C4-2B (cell line): ENCODE data around the gene FAM210A.

Experiments
- ZFX ChIP-seq: fragments of 450-650 bp; IDR thresholded peaks from 2 replicates; pipeline ENCODE4 v1.6.1; 2017
- TF ChIP-seq, protein P1 (sequence below): fragments of 450-650 bp; conservative IDR thresholded peaks from 2 replicates; pipeline ENCODE4 v1.5.1; 2017; ENCODE audit warnings: mild to moderate bottlenecking

DNA sequence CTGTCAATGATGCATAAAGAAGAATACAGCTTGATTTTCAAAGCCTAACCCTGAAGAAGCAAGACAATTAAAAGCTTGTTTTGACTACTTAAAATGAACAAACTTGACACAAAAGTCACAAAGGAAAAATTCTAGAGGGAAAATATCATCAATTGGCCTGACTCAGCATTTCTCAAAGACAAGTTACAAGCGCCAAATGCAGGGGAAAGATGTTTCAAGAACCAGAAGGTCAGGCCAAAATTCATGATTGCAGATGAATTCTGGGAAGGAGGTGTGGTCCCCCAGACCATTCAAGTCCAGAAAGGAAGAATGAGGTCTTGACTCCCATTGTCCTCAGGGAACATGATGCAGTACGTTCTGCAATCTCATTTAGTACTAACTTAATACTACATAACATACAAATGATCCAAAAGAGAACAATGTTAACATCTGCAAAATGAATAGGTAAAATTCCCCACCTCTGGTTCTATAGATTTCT, 64.5 kb downstream of the FAM210A start:
- no peak for TF ChIP-seq ZFX
- TF ChIP-seq, protein P1, sequence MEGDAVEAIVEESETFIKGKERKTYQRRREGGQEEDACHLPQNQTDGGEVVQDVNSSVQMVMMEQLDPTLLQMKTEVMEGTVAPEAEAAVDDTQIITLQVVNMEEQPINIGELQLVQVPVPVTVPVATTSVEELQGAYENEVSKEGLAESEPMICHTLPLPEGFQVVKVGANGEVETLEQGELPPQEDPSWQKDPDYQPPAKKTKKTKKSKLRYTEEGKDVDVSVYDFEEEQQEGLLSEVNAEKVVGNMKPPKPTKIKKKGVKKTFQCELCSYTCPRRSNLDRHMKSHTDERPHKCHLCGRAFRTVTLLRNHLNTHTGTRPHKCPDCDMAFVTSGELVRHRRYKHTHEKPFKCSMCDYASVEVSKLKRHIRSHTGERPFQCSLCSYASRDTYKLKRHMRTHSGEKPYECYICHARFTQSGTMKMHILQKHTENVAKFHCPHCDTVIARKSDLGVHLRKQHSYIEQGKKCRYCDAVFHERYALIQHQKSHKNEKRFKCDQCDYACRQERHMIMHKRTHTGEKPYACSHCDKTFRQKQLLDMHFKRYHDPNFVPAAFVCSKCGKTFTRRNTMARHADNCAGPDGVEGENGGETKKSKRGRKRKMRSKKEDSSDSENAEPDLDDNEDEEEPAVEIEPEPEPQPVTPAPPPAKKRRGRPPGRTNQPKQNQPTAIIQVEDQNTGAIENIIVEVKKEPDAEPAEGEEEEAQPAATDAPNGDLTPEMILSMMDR: no peak
